Psoas muscle (tissue), 8 donors: ENCODE results near the gene ALX1. TPM values are rescaled to one million over a fixed set of nuclear protein-coding genes. Genes with fewer than 3 reads are reported as not detected.

Source experiments
- ATAC-seq, 4 donors: fragments of 200-7000 bp; cut with Tn5 transposase; one replicate each; pipeline ENCODE4 v1.9.1; 2020; ENCODE audit warnings: moderate library complexity in 3 of 4, mild to moderate bottlenecking in 2 of 4
- DNase-seq, 2 donors: peaks; one replicate each; pipeline ENCODE4 v3.0.0-alpha.2; 2020
- H3K27ac ChIP-seq: fragments of 200-600 bp; one replicate; pipeline ENCODE4 v1.8.0; 2022
- H3K27me3 ChIP-seq, 3 donors: fragments of 200-600 bp in 1 of 3; one replicate each; pipeline versions ENCODE4 v1.6.1 to v1.8.0; 2013 to 2022; ENCODE audit warnings: low read length in 2 of 3, mild to moderate bottlenecking in 2 of 3, moderate library complexity in 1 of 3; ENCODE audit not compliant: insufficient read depth in 3 of 3
- H3K36me3 ChIP-seq, 2 donors: fragments of 200-600 bp in 1 of 2; one replicate each; pipeline versions ENCODE4 v1.6.1 to v1.8.0; 2013 to 2022; ENCODE audit warnings: low read depth in 1 of 2, mild to moderate bottlenecking in 1 of 2, moderate library complexity in 1 of 2; ENCODE audit not compliant: insufficient read depth in 1 of 2
- H3K4me1 ChIP-seq: fragments of 200-600 bp; one replicate; pipeline ENCODE4 v1.8.0; 2022
- H3K4me3 ChIP-seq: fragments of 200-600 bp; one replicate; pipeline ENCODE4 v1.8.0; 2022; ENCODE audit warnings: mild to moderate bottlenecking
- H3K9me3 ChIP-seq: fragments of 200-600 bp; one replicate; pipeline ENCODE4 v1.8.0; 2022
- CTCF ChIP-seq: fragments of 200-600 bp; IDR thresholded peaks from one replicate; pipeline ENCODE4 v1.8.0; 2022; ENCODE audit warnings: antibody characterized with exemption
- WGBS, 3 donors: extraction: QIAGEN DNeasy Blood & Tissue Kit; methylation state at CpG; one replicate each; pipeline versions ENCODE4 v1.1.6 to v1.1.7; 2013; 5-methylcytosine and 5-hydroxymethylcytosine counted together
- intact Hi-C, 2 donors: fragments of 100-400 bp; cut with DNase I; formaldehyde crosslinking; loops; one replicate each; pipeline versions ENCODE4 v1.11.0 to v1.14.2; 2022
- polyA plus RNA-seq, 3 donors: library from polyadenylated mRNA; stranded (reverse); fragments of 200-250 nt; gene quantifications; one replicate each; pipeline ENCODE4 v1.2.3, GENCODE V29; 2013
- total RNA-seq, 4 donors: library from RNA; stranded (reverse); fragmentation: NEBNext Ultra II Directional in 2 of 4; extraction: Animal tissue kit (Norgen Biotek cat#: 25700) in 2 of 4; gene quantifications; one replicate each; pipeline versions ENCODE4 v1.2.1 to v1.2.4, GENCODE V29; 2021 to 2023
- donor health status: healthy with polysubstance abuse.
- donor health status: DM: no; HTN: no; CAD: no; lungs with moderate emphysema.
- donor health status: Bipolar disorder and iron deficiency.
- donor health status: healthy.
- donor health status: DM: yes; HTN: yes; CAD: no.
- donor health status: DM: no; HTN: no; CAD: no.
- donor health status: DM: no; HTN: no; CAD: no.
- donor health status: DM: yes; HTN: yes; CAD: no.

Gene ALX1
- total and polyA plus RNA-seq, 7 donors: 0.11 to 0.36 (median 0.19) TPM; not detected in 4

GRCh38 chr12:85322715-85323114 lies 42.7 kb downstream of the ALX1 start:
- intact Hi-C loops: no loop called here
- ATAC-seq (no peak), DNase-seq (no peak)
- Histone ChIP-seq H3K4me3 (no peak overlapping the region), H3K36me3 (no peaks in the 10 kb centered on the region), H3K27ac (no peak overlapping the region), H3K27me3 (no peaks in the 10 kb centered on the region), H3K9me3 (no peaks in the 10 kb centered on the region), H3K4me1 (no peaks in the 10 kb centered on the region)
- no peak for TF ChIP-seq CTCF
- WGBS, 3 donors: 46 to 52% (median 47%) methylated on average over 2 of the region's 2 CpGs

- no peaks in the 10 kb centered on the region for H3K9me3 ChIP-seq
- H3K4me1 ChIP-seq: no peaks in the 10 kb centered on the region
- WGBS, 3 donors: 10 to 18% (median 15%) methylated on average over 2 of the region's 2 CpGs
- intact Hi-C loops: no loop called here
- no peak for TF ChIP-seq CTCF
- H3K36me3 ChIP-seq: no peaks in the 10 kb centered on the region
- H3K27me3 ChIP-seq: no peaks in the 10 kb centered on the region
- no peak overlapping the region for H3K27ac ChIP-seq
- DNase-seq (no peak), ATAC-seq (no peak)
- H3K4me3 ChIP-seq: no peak overlapping the region
Measured at GRCh38 chr12:85325442-85325841, 45.4 kb downstream of the ALX1 start.

- intact Hi-C loops: no loop called here
- ATAC-seq: no peak
- Histone ChIP-seq H3K9me3 (no peaks in the 10 kb centered on the region), H3K4me3 (no peak overlapping the region), H3K27ac (no peak overlapping the region), H3K36me3 (no peaks in the 10 kb centered on the region), H3K27me3 (no peaks in the 10 kb centered on the region), H3K4me1 (no peaks in the 10 kb centered on the region)
- DNase-seq: no peak
- 76 to 84% (median 79%) methylated on average over 2 of the region's 2 CpGs for WGBS, 3 donors
- TF ChIP-seq CTCF: no peak
Measured at GRCh38 chr12:85329913-85330312, 49.9 kb downstream of the ALX1 start.

GRCh38 chr12:85348779-85349178 lies 68.8 kb downstream of the ALX1 start:
- intact Hi-C loops: no loop called here
- no peak for TF ChIP-seq CTCF
- Histone ChIP-seq H3K27me3 (no peaks in the 10 kb centered on the region), H3K4me1 (no peaks in the 10 kb centered on the region), H3K9me3 (no peaks in the 10 kb centered on the region), H3K27ac (no peak overlapping the region), H3K4me3 (no peak overlapping the region), H3K36me3 (no peaks in the 10 kb centered on the region)
- no peak for DNase-seq
- WGBS, 3 donors: 59 to 77% (median 67%) methylated on average over 1 of the region's 1 CpG
- ATAC-seq: no peak

- H3K9me3 ChIP-seq: no peaks in the 10 kb centered on the region
- H3K27ac ChIP-seq: no peak overlapping the region
- intact Hi-C loops: no loop called here
- no peak overlapping the region for H3K4me3 ChIP-seq
- H3K27me3 ChIP-seq: no peaks in the 10 kb centered on the region
- no peaks in the 10 kb centered on the region for H3K4me1 ChIP-seq
- TF ChIP-seq CTCF: no peak
- H3K36me3 ChIP-seq: no peaks in the 10 kb centered on the region
- DNase-seq: no peak
- no peak for ATAC-seq
Measured at GRCh38 chr12:85350356-85350755, 70.3 kb downstream of the ALX1 start.
